Mesenchymal stem cell (in vitro differentiated cells and primary cell): ENCODE data around the gene C3orf20.

Source experiments
- DNase-seq: peaks from one replicate; pipeline ENCODE4 v3.0.0-alpha.2; 2013
- H2AFZ ChIP-seq: one replicate; pipeline ENCODE4 v1.6.1; 2013; ENCODE audit warnings: low read depth, mild to moderate bottlenecking, control low read depth, inconsistent platforms, low read length, moderate library complexity
- H2AK5ac ChIP-seq: 2 replicates; pipeline ENCODE4 v1.6.1; 2013; ENCODE audit warnings: low read length, moderate library complexity, mild to moderate bottlenecking, inconsistent platforms; ENCODE audit not compliant: severe bottlenecking
- H2BK120ac ChIP-seq: one replicate; pipeline ENCODE4 v1.6.1; 2013; ENCODE audit warnings: low read depth, mild to moderate bottlenecking, inconsistent platforms, low read length, moderate library complexity
- H2BK12ac ChIP-seq, 2 experiments: one replicate each; pipeline ENCODE4 v1.6.1; 2013; ENCODE audit warnings: inconsistent platforms in 2 of 2, low read length in 2 of 2, mild to moderate bottlenecking in 2 of 2, moderate library complexity in 2 of 2, control low read depth in 1 of 2
- H2BK15ac ChIP-seq: one replicate; pipeline ENCODE4 v1.6.1; 2013; ENCODE audit warnings: mild to moderate bottlenecking, low read depth, inconsistent platforms; ENCODE audit not compliant: poor library complexity, severe bottlenecking
- H2BK5ac ChIP-seq: 2 replicates; pipeline ENCODE4 v1.6.1; 2013; ENCODE audit warnings: low read depth, mild to moderate bottlenecking, low read length, control low read depth, inconsistent platforms; ENCODE audit not compliant: poor library complexity, severe bottlenecking
- H3K14ac ChIP-seq, 2 experiments: one replicate each; pipeline ENCODE4 v1.6.1; 2013; ENCODE audit warnings: inconsistent platforms in 2 of 2, low read length in 2 of 2, control low read depth in 1 of 2, mild to moderate bottlenecking in 1 of 2, moderate library complexity in 1 of 2
- H3K18ac ChIP-seq, 2 experiments: one replicate each; pipeline ENCODE4 v1.6.1; 2013; ENCODE audit warnings: inconsistent platforms in 2 of 2, low read length in 2 of 2, control low read depth in 1 of 2, low read depth in 1 of 2, mild to moderate bottlenecking in 1 of 2
- H3K23ac ChIP-seq, 2 experiments: one replicate each; pipeline ENCODE4 v1.6.1; 2013; ENCODE audit warnings: inconsistent platforms in 2 of 2, low read length in 2 of 2, mild to moderate bottlenecking in 2 of 2, moderate library complexity in 2 of 2, control low read depth in 1 of 2
- H3K27ac ChIP-seq: 2 replicates; pipeline ENCODE4 v1.5.1; 2013; ENCODE audit warnings: mild to moderate bottlenecking, moderate library complexity, low read length, control low read depth, inconsistent platforms; ENCODE audit not compliant: poor library complexity, severe bottlenecking
- H3K27me3 ChIP-seq, 2 experiments: 2 replicates each; pipeline versions ENCODE4 v1.6.1 to v1.7.0; 2013; ENCODE audit warnings: low read length in 2 of 2, mild to moderate bottlenecking in 2 of 2, moderate library complexity in 2 of 2, control low read depth in 1 of 2, inconsistent platforms in 1 of 2; ENCODE audit not compliant: control insufficient read depth in 1 of 2, insufficient read depth in 1 of 2
- H3K36me3 ChIP-seq, 2 experiments: 2 replicates each; pipeline versions ENCODE4 v1.6.1 to v1.7.0; 2013; ENCODE audit warnings: low read length in 2 of 2, control low read depth in 1 of 2, inconsistent platforms in 1 of 2, low read depth in 1 of 2, mild to moderate bottlenecking in 1 of 2; ENCODE audit not compliant: insufficient read depth in 2 of 2, control insufficient read depth in 1 of 2
- H3K4ac ChIP-seq, 2 experiments: one replicate each; pipeline ENCODE4 v1.6.1; 2013; ENCODE audit warnings: inconsistent platforms in 2 of 2, low read length in 2 of 2, mild to moderate bottlenecking in 2 of 2, moderate library complexity in 2 of 2, control low read depth in 1 of 2, low read depth in 1 of 2
- H3K4me1 ChIP-seq: 2 replicates; pipeline ENCODE4 v1.6.1; 2013; ENCODE audit warnings: low read depth, low read length, control low read depth; ENCODE audit not compliant: control insufficient read depth, insufficient read depth
- H3K4me2 ChIP-seq: 2 replicates; pipeline ENCODE4 v1.6.1; 2013; ENCODE audit warnings: low read length, mild to moderate bottlenecking, inconsistent platforms; ENCODE audit not compliant: poor library complexity, severe bottlenecking
- H3K4me3 ChIP-seq, 2 experiments: 2 replicates each; pipeline versions ENCODE4 v1.5.1 to v1.7.0; 2013; ENCODE audit warnings: low read length in 2 of 2, mild to moderate bottlenecking in 2 of 2, control low read depth in 1 of 2, low read depth in 1 of 2; ENCODE audit not compliant: insufficient read depth in 1 of 2
- H3K79me1 ChIP-seq: replicated peaks from 2 replicates; pipeline ENCODE4 v1.6.1; 2013; ENCODE audit warnings: mild to moderate bottlenecking, control low read depth, low read length, inconsistent platforms; ENCODE audit not compliant: poor library complexity, severe bottlenecking
- H3K9ac ChIP-seq: 2 replicates; pipeline ENCODE4 v1.7.0; 2013; ENCODE audit warnings: mild to moderate bottlenecking, low read length, moderate library complexity
- H3K9me3 ChIP-seq: 2 replicates; pipeline ENCODE4 v1.7.0; 2013; ENCODE audit warnings: mild to moderate bottlenecking, low read length; ENCODE audit not compliant: control insufficient read depth
- H4K8ac ChIP-seq: one replicate; pipeline ENCODE4 v1.6.1; 2013; ENCODE audit warnings: inconsistent platforms, mild to moderate bottlenecking, low read length, moderate library complexity
- H4K91ac ChIP-seq: one replicate; pipeline ENCODE4 v1.6.1; 2013; ENCODE audit warnings: mild to moderate bottlenecking, low read length, inconsistent platforms
- WGBS: methylation state at CpG from one replicate; pipeline ENCODE4 v1.1.7; 2013; ENCODE audit warnings: mixed read lengths; 5-methylcytosine and 5-hydroxymethylcytosine counted together

Gene C3orf20

GRCh38 chr3:14725013-14725412, 50.1 kb downstream of the C3orf20 start:
- Histone ChIP-seq H3K36me3 (no peaks in the 10 kb centered on the region), H2AK5ac (no peak overlapping the region), H2BK5ac (no peak overlapping the region), H2BK120ac (no peak overlapping the region), H3K9me3 (no peaks in the 10 kb centered on the region), H3K4me1 (no peaks in the 10 kb centered on the region), H2BK15ac (no peak overlapping the region), H3K23ac (no peak overlapping the region), H3K14ac (no peak overlapping the region), H3K27me3 (peaks cover 0 to 4% of the 10 kb centered on the region in 2 experiments), H3K4me3 (no peak overlapping the region), H3K9ac (peak overlapping the region; percentile 14), H3K4ac (no peak overlapping the region), H3K18ac (no peak overlapping the region), H3K27ac (no peak overlapping the region), H4K91ac (no peak overlapping the region), H2AFZ (no peak overlapping the region), H2BK12ac (no peak overlapping the region), H4K8ac (no peak overlapping the region), H3K4me2 (no peak overlapping the region), H3K79me1 (no peaks in the 10 kb centered on the region)
- 47% methylated on average over 4 of the region's 5 CpGs for WGBS
- DNase-seq: peak; percentile 78

GRCh38 chr3:14725564-14726440, 50.9 kb downstream of the C3orf20 start:
- Histone ChIP-seq H2BK120ac (no peak overlapping the region), H3K4me3 (no peak overlapping the region), H3K23ac (no peak overlapping the region), H4K8ac (no peak overlapping the region), H3K79me1 (no peaks in the 10 kb centered on the region), H3K4me1 (no peaks in the 10 kb centered on the region), H3K14ac (no peak overlapping the region), H4K91ac (no peak overlapping the region), H2BK15ac (no peak overlapping the region), H3K18ac (no peak overlapping the region), H3K9me3 (no peaks in the 10 kb centered on the region), H2BK5ac (no peak overlapping the region), H3K27ac (no peak overlapping the region), H3K9ac (no peak overlapping the region), H3K27me3 (peaks cover 0 to 4% of the 10 kb centered on the region in 2 experiments), H3K4ac (no peak overlapping the region), H3K4me2 (no peak overlapping the region), H2AK5ac (no peak overlapping the region), H2BK12ac (no peak overlapping the region), H2AFZ (no peak overlapping the region), H3K36me3 (no peaks in the 10 kb centered on the region)
- peak; percentile 78 for DNase-seq
- 30% methylated on average over 9 of the region's 9 CpGs for WGBS

- Histone ChIP-seq H3K27me3 (peaks cover 0 to 4% of the 10 kb centered on the region in 2 experiments), H3K36me3 (no peaks in the 10 kb centered on the region), H2BK5ac (no peak overlapping the region), H2AFZ (no peak overlapping the region), H3K4me3 (no peak overlapping the region), H3K23ac (no peak overlapping the region), H3K4me2 (no peak overlapping the region), H3K18ac (no peak overlapping the region), H3K4me1 (no peaks in the 10 kb centered on the region), H3K9ac (no peak overlapping the region), H2BK120ac (no peak overlapping the region), H4K8ac (no peak overlapping the region), H3K9me3 (no peaks in the 10 kb centered on the region), H4K91ac (no peak overlapping the region), H2AK5ac (no peak overlapping the region), H3K4ac (no peak overlapping the region), H3K79me1 (no peaks in the 10 kb centered on the region), H2BK15ac (no peak overlapping the region), H2BK12ac (no peak overlapping the region), H3K27ac (no peak overlapping the region), H3K14ac (no peak overlapping the region)
- 50% methylated on average over 6 of the region's 6 CpGs for WGBS
- no peak for DNase-seq
These were observed 51.5 kb downstream of the C3orf20 start for GRCh38 chr3:14726441-14726780.

GRCh38 chr3:14728113-14728512, 53.2 kb downstream of the C3orf20 start:
- H3K4me3 ChIP-seq: no peak overlapping the region
- H3K79me1 ChIP-seq: no peaks in the 10 kb centered on the region
- DNase-seq: no peak
- no peak overlapping the region for H2BK5ac ChIP-seq
- no peak overlapping the region for H4K8ac ChIP-seq
- H3K9me3 ChIP-seq: no peaks in the 10 kb centered on the region
- no peak overlapping the region for H3K18ac ChIP-seq
- WGBS: 90% methylated on average over 5 of the region's 5 CpGs
- no peaks in the 10 kb centered on the region for H3K36me3 ChIP-seq
- H3K27ac ChIP-seq: no peak overlapping the region
- H3K14ac ChIP-seq: no peak overlapping the region
- H2BK120ac ChIP-seq: no peak overlapping the region
- no peak overlapping the region for H2AFZ ChIP-seq
- no peaks in the 10 kb centered on the region for H3K4me1 ChIP-seq
- H3K27me3 ChIP-seq: peaks cover 0 to 4% of the 10 kb centered on the region in 2 experiments
- no peak overlapping the region for H4K91ac ChIP-seq
- H3K23ac ChIP-seq: no peak overlapping the region
- H3K4me2 ChIP-seq: no peak overlapping the region
- no peak overlapping the region for H2AK5ac ChIP-seq
- H2BK15ac ChIP-seq: no peak overlapping the region
- H3K9ac ChIP-seq: no peak overlapping the region
- H3K4ac ChIP-seq: no peak overlapping the region
- H2BK12ac ChIP-seq: no peak overlapping the region
